ENCODE data around the gene PEMT. TPM values are rescaled to one million over a fixed set of nuclear protein-coding genes. Genes with fewer than 3 reads are reported as not detected.

The PEMT gene, protein sequence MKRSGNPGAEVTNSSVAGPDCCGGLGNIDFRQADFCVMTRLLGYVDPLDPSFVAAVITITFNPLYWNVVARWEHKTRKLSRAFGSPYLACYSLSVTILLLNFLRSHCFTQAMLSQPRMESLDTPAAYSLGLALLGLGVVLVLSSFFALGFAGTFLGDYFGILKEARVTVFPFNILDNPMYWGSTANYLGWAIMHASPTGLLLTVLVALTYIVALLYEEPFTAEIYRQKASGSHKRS
- total RNA-seq: 10 to 100 TPM; 13.1 to 15.8 TPM

DNA sequence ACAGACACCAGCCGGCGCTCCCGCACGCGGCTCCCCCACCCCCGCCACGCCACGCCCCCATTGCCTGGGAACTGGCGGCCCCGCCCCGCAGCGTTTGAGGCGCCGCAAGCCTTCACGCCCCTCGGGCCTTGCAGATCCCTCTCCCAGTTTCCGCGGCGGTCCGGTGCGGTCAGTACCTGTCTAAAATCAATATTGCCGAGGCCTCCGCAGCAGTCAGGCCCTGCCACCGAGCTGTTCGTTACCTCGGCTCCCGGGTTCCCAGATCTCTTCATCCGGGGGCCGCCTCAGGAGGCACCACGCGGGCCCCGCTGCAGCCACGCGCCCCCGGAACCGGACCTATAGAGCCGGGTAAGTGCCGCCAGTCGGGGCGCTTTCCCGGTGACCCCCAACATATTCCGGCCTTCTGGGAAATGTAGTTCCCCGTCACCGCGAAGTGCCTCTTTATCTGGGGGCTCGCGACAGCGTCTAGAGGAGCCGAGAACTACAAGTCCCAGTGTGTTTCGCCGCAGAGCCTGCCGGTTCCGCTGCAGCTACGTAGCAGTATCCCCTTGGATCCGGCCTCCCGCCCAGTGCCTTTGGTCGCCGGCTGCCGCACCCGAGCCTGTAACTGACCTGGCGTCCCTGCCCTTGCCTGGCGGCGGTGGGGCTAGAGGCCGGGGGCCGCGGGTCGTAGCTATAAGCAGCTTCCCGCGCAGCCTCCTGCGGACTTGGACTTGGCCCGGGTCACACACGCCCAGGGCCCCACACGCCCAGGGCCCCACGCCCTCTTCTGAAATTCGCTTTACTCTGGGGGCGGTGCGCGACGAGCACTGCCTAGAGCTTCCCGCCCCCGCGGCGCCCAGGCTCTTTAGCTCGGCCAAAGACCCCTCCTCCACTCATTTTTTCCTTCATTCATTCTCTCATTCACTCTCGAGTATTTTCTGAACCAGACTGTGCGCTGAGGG lies at the start of gene PEMT:
Gene PEMT (minus strand): TSS at position 354 of the 944 bp plus-strand sequence. CDS start 82 bp downstream, at position 272.

DNA sequence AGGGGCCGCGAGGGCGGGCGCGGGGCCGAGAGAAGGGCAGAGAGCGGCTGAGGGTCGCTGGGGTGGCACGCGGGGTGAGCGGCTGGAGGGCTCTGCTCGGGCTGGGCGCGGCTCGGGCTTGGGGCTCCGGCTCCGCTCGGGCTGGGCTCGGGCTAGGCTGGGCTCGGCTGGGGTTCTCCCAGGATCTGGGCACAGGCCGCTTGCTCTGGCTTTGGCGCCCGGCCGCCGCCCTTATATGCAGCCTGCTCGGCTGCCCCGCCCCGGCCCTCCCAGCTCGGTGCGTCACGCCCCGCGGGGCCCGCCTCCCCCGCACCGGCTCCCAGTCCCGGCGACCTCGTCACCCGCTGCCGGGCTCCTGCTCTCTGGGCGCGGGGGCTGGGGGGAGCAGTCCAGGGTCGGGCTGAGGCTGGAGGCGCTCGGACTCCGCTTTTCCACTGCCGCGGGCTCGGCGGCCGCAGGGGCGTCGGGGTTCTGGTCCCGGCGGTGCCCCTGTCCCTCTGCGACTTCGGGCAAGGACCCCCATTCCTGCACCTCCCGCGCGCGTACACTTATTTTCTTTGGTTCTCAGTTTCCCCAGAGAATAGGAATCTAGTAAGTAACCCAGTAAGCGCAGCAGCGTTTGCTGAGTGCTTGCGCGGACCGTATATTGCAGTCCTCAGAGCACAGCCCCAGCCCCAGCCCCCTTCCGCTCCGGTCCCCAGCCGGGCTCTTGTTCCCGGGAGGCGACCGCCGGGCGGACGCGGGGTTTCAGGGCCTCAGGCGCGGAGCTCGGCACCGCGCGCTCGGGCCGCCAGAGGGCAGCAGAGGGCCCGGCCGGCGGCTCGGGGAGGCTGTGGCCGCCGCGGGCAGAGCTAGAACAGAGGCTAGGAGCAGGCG lies 95.1 kb downstream of the PEMT start, which contains the start of gene RASD1:
Gene RASD1 (minus strand): TSS at position 207 of the 876 bp plus-strand sequence. CDS start 214 bp downstream, outside the sequence.

DNA sequence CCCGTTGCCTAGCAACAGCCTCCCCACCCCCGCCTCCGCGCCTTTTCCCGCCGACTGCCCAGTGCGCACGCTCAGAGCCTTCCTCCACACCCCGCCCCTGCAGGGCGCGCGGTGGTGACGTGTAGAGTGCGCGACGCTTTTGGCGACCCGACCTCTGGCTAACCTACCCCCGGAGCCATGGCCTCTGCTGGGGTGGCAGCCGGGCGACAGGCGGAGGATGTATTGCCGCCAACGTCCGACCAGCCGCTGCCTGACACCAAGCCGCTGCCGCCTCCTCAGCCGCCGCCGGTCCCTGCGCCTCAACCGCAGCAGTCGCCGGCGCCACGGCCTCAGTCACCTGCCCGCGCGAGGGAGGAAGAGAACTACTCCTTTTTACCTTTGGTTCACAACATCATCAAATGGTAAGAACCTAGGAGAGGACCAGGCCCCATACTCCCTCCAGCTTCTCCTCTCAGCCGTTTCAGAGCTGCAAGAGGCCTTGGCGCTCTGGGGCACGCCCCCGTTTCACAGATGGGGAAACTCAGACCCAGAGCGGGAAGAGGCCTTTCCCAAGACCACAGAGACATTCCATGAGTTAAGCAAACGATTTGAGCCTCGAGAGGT lies 114.5 kb downstream of the PEMT start, which contains the start of gene MED9:
Gene MED9 (plus strand): TSS at position 136 of the 603 bp plus-strand sequence. CDS start 42 bp downstream, at position 178.

Other genes with a start within 250 kb of the PEMT start
- 10 to 100 TPM; 13.3 to 15.4 TPM for gene MED9, start 114.7 kb downstream of the PEMT start, total RNA-seq
- gene RASD1, start 95.3 kb downstream of the PEMT start, total RNA-seq: under 1 TPM; 0.51 to 0.76 TPM
- 10 to 100 TPM; 22.0 to 23.5 TPM for gene RAI1, start 89.8 kb upstream of the PEMT start, total RNA-seq
- 100 to 1,000 TPM; 226 to 253 TPM for gene SREBF1, start 245.3 kb upstream of the PEMT start, total RNA-seq